OCI-LY1 (cell line): Measurements from ENCODE around the gene NSUN3.

Experiments used
- H2AFZ ChIP-seq: fragments of 200-600 bp; sonication (generic), shearing (Covaris generic); 2 replicates; pipeline ENCODE4 v1.6.0; 2014; ENCODE audit warnings: antibody characterized with exemption, mild to moderate bottlenecking, low read length
- H3F3A ChIP-seq: fragments of 200-600 bp; sonication (generic), shearing (Covaris generic); 2 replicates; pipeline ENCODE4 v1.6.0; 2014; ENCODE audit warnings: mild to moderate bottlenecking, antibody characterized with exemption, low read length, moderate library complexity; ENCODE audit not compliant: insufficient read depth
- H3K27ac ChIP-seq: fragments of 200-600 bp; sonication (generic); 2 replicates; pipeline ENCODE4 v1.5.1; 2014; ENCODE audit warnings: low read length, mixed run types, mild to moderate bottlenecking, low read depth; ENCODE audit not compliant: poor library complexity, severe bottlenecking
- H3K27me3 ChIP-seq: fragments of 200-600 bp; sonication (generic); 2 replicates; pipeline ENCODE4 v1.6.0; 2014; ENCODE audit warnings: antibody characterized with exemption, mild to moderate bottlenecking, low read length, moderate library complexity; ENCODE audit not compliant: insufficient read depth
- H3K36me3 ChIP-seq: fragments of 200-600 bp; sonication (generic); 2 replicates; pipeline ENCODE4 v1.6.1; 2014; ENCODE audit warnings: mild to moderate bottlenecking, antibody characterized with exemption, low read length, moderate library complexity, mixed read lengths; ENCODE audit not compliant: insufficient read depth
- H3K4me1 ChIP-seq: fragments of 200-600 bp; sonication (generic); 2 replicates; pipeline ENCODE4 v1.5.1; 2014; ENCODE audit warnings: mild to moderate bottlenecking, low read length, moderate library complexity; ENCODE audit not compliant: insufficient read depth, severe bottlenecking
- H3K4me2 ChIP-seq: fragments of 200-600 bp; sonication (generic), shearing (Covaris generic); 2 replicates; pipeline ENCODE4 v1.6.1; 2014; ENCODE audit warnings: low read length
- H3K4me3 ChIP-seq: fragments of 200-600 bp; sonication (generic); 2 replicates; pipeline ENCODE4 v1.5.1; 2014; ENCODE audit warnings: low read length, low read depth, mild to moderate bottlenecking, mixed read lengths; ENCODE audit not compliant: poor library complexity, severe bottlenecking
- H3K79me2 ChIP-seq: fragments of 200-600 bp; shearing (Covaris generic); 2 replicates; pipeline ENCODE4 v1.6.1; 2016; ENCODE audit warnings: mixed run types, low read length, mixed read lengths; ENCODE audit not compliant: insufficient read depth
- H3K9ac ChIP-seq: fragments of 200-600 bp; sonication (generic), shearing (Covaris generic); 2 replicates; pipeline ENCODE4 v1.6.1; 2014; ENCODE audit warnings: mild to moderate bottlenecking, low read length, mixed read lengths
- H3K9me2 ChIP-seq: fragments of 200-600 bp; sonication (generic), shearing (Covaris generic); 2 replicates; pipeline ENCODE4 v1.6.1; 2014; ENCODE audit warnings: low read depth, mild to moderate bottlenecking, low read length, mixed read lengths
- H3K9me3 ChIP-seq: fragments of 200-600 bp; shearing (Covaris generic); 2 replicates; pipeline ENCODE4 v1.6.1; 2014; ENCODE audit warnings: low read length, mixed read lengths
- H4K20me1 ChIP-seq: fragments of 200-600 bp; sonication (generic), shearing (Covaris generic); 2 replicates; pipeline ENCODE4 v1.6.0; 2016; ENCODE audit warnings: mild to moderate bottlenecking, low read length; ENCODE audit not compliant: insufficient read depth
- EZH2 ChIP-seq: fragments of 200-600 bp; sonication (generic), shearing (Covaris generic); IDR thresholded peaks from 2 replicates; pipeline ENCODE4 v1.8.0; 2017; ENCODE audit warnings: borderline replicate concordance, mixed run types, mild to moderate bottlenecking, antibody characterized with exemption, low read length, moderate library complexity, mixed read lengths
- TF ChIP-seq, protein P1 (sequence below): fragments of 200-600 bp; sonication (generic), shearing (Covaris generic); IDR thresholded peaks from 2 replicates; pipeline ENCODE4 v1.5.1; 2017; ENCODE audit warnings: mild to moderate bottlenecking, antibody characterized with exemption, low read length, moderate library complexity, mixed read lengths

NSUN3 gene

DNA sequence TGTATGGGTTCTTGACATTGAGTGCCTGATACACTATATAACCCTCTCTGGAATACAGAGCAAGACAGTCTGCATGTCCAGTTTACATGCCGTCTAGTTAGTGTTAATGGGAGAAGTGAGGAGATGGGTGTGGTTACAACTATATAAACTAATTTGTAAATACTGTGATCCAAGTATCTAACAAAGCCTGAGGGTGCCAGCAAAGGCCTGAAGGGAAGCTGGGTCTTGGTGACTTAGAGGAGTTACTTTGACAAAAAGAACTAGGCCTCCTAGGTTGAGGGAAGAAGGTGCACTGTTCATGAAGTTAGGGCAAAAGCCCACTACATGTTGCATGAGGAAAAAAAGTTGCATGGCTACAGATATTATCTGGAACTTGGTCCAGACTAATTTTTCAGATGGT is 2.3 kb downstream of the NSUN3 start:
- H3K4me2 ChIP-seq: peak overlapping the region; percentile 91; the same call in 1 of the 2 replicates
- peaks cover 23% of the 10 kb centered on the region for H3K79me2 ChIP-seq

DNA sequence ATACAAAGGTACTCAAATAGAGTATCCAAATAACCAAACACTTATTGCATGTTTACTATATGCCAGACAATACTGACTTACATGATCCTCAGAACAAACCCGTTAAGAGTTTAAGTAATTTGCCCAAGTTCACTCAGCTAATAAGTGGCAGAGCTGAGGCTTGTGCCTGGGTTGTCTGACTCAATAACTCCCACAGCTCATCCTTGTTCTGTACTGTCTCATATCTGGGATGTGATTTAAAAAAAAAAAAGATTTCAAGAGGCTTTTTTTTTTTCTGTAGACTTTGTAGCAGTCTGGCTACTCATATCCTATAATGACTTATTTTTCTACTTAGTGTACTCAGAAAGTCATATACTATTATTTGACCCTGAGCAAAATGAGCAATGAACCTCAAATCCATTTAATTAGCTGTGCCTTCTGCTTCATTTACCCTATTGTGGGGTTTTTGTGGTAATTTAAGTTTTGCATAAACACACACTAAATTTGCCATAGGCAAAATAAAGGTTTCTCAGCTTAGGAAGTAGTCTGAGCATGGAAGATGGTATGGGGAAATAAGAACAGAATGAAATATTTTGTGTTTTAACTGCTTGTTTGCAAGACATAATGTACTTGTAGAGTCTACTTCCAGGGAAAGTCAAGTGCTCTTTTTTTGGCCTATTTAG is 3.1 kb downstream of the NSUN3 start:
- Histone ChIP-seq H3K9me3 (no peaks in the 10 kb centered on the region), H3K27ac (no peak overlapping the region), H3K9ac (no peak overlapping the region), H3K4me3 (no peak overlapping the region), H3K4me2 (no peak overlapping the region), H2AFZ (no peak overlapping the region), H3K9me2 (no peaks in the 10 kb centered on the region), H3K27me3 (no peaks in the 10 kb centered on the region), H4K20me1 (no peaks in the 10 kb centered on the region), H3K79me2 (peaks cover 23% of the 10 kb centered on the region), H3K36me3 (peaks cover 29% of the 10 kb centered on the region), H3K4me1 (peaks cover 27% of the 10 kb centered on the region), H3F3A (no peaks in the 10 kb centered on the region)
- TF ChIP-seq, protein P1, sequence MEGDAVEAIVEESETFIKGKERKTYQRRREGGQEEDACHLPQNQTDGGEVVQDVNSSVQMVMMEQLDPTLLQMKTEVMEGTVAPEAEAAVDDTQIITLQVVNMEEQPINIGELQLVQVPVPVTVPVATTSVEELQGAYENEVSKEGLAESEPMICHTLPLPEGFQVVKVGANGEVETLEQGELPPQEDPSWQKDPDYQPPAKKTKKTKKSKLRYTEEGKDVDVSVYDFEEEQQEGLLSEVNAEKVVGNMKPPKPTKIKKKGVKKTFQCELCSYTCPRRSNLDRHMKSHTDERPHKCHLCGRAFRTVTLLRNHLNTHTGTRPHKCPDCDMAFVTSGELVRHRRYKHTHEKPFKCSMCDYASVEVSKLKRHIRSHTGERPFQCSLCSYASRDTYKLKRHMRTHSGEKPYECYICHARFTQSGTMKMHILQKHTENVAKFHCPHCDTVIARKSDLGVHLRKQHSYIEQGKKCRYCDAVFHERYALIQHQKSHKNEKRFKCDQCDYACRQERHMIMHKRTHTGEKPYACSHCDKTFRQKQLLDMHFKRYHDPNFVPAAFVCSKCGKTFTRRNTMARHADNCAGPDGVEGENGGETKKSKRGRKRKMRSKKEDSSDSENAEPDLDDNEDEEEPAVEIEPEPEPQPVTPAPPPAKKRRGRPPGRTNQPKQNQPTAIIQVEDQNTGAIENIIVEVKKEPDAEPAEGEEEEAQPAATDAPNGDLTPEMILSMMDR: no peak
- no peak for TF ChIP-seq EZH2

More for the DNA sequence above, 2.3 kb downstream of the NSUN3 start:
- peaks cover 34% of the 10 kb centered on the region for H3K36me3 ChIP-seq
- H3F3A ChIP-seq: no peaks in the 10 kb centered on the region
- H3K9ac ChIP-seq: no peak overlapping the region
- H3K4me1 ChIP-seq: peaks cover 27% of the 10 kb centered on the region
- no peaks in the 10 kb centered on the region for H3K9me2 ChIP-seq
- H3K4me3 ChIP-seq: no peak overlapping the region
- no peak overlapping the region for H2AFZ ChIP-seq
- no peaks in the 10 kb centered on the region for H3K27me3 ChIP-seq
- no peaks in the 10 kb centered on the region for H3K9me3 ChIP-seq
- H3K27ac ChIP-seq: no peak overlapping the region
- TF ChIP-seq EZH2: no peak
- TF ChIP-seq, protein P1: no peak
- H4K20me1 ChIP-seq: no peaks in the 10 kb centered on the region

DNA sequence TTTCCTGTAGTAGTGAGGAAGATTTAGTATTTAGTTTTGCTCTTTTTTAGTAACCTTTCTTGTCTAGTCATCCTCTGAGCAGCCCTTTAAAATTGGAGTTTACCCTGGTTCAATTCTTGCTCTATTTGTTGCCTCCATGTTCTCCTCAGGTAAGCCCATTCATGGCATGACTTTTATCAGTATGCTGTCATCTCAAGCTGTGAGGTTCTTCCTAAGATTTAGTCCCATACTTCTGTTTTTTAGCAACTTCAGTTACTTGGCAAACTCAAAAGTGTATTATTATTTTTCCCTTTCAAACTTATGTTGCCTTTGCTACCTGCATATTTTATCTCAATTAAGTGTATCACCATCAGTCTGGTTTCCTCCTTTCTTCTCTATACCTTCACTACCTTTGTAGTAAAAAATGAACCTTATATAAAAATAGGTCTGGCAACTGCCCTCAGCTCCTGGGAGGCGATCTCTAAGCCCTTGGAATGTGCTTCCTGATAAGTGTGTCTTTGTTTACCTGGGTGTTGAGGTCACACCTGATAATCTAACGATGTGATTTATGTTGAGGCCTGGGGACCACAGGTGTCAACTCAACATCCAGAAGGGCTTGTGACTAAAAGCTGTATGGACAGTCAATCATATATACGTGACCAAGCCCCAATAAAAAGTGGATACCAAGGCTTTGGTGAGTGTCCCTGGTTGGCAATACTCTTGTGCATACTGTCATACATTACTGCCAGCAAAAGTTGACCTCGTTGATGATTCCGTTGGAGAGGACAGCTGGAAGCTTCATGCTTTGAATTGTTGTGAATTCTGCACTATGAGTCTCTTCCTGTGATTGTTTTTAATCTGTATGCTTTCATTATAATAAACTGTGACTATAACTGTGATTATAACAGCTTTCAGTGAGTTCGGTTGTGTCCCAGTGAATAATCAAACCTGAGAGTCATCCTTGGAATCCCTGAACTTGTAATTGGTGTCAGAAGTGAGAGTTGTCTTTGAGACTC is 3.9 kb downstream of the NSUN3 start:
- no peaks in the 10 kb centered on the region for H3F3A ChIP-seq
- no peak overlapping the region for H3K27ac ChIP-seq
- H3K9me2 ChIP-seq: no peaks in the 10 kb centered on the region
- H3K27me3 ChIP-seq: no peaks in the 10 kb centered on the region
- H3K36me3 ChIP-seq: peaks cover 29% of the 10 kb centered on the region
- no peak for TF ChIP-seq EZH2
- TF ChIP-seq, protein P1: no peak
- no peak overlapping the region for H3K9ac ChIP-seq
- H3K79me2 ChIP-seq: peaks cover 22% of the 10 kb centered on the region
- no peaks in the 10 kb centered on the region for H3K9me3 ChIP-seq
- H4K20me1 ChIP-seq: no peaks in the 10 kb centered on the region
- no peak overlapping the region for H3K4me3 ChIP-seq
- H3K4me2 ChIP-seq: no peak overlapping the region
- peaks cover 25% of the 10 kb centered on the region for H3K4me1 ChIP-seq
- H2AFZ ChIP-seq: no peak overlapping the region
